SK-N-SH (cell line): ENCODE data around the gene ATPAF2. TPM values are rescaled to one million over a fixed set of nuclear protein-coding genes. Genes with fewer than 3 reads are reported as not detected.

ENCODE experiments used
- CTCF ChIA-PET: fragments of 300-600, 350-600 bp; formaldehyde crosslinking; extraction: SDS; loops from one replicate; lab custom pipeline; 2021; lab: Yijun Ruan, JAX
- POLR2A ChIA-PET: fragments of 350-600 bp; sonication (Branson Sonifier 250); formaldehyde crosslinking; extraction: SDS; loops from one replicate; lab custom pipeline; 2020; ENCODE audit warnings: antibody characterized with exemption, inconsistent platforms; lab: Yijun Ruan, JAX
- DNase-seq: peaks from one replicate; pipeline ENCODE4 v3.0.0; 2012
- H2AFZ ChIP-seq: fragments of 200-600 bp; sonication (generic); 2 replicates; pipeline ENCODE4 v1.8.1; 2016; ENCODE audit warnings: antibody characterized with exemption, mild to moderate bottlenecking, low read depth
- H3F3A ChIP-seq: fragments of 200-600 bp; sonication (generic); replicated peaks from 2 replicates; pipeline ENCODE3; 2016; ENCODE audit warnings: antibody characterized with exemption, mild to moderate bottlenecking; ENCODE audit not compliant: insufficient read depth
- H3K27ac ChIP-seq, 2 experiments: fragments of 200-500 bp in 1 of 2; fragments of 200-600 bp in 1 of 2; sonication (Bioruptor generic) in 1 of 2; sonication (generic), shearing (Covaris generic) in 1 of 2; 2 replicates each; pipeline versions ENCODE4 v1.5.1 to v1.6.1; 2014 to 2016; ENCODE audit warnings: low read depth in 2 of 2, inconsistent platforms in 1 of 2, low read length in 1 of 2, mild to moderate bottlenecking in 1 of 2, mixed read lengths in 1 of 2
- H3K27me3 ChIP-seq: fragments of 200-600 bp; sonication (generic), shearing (Covaris generic); 2 replicates; pipeline ENCODE4 v1.6.1; 2016; ENCODE audit warnings: mixed run types; ENCODE audit not compliant: insufficient read depth
- H3K36me3 ChIP-seq, 2 experiments: fragments of 200-500 bp in 1 of 2; fragments of 200-600 bp in 1 of 2; sonication (Bioruptor generic) in 1 of 2; sonication (generic) in 1 of 2; replicated peaks in 1 of 2; 2 replicates each; pipeline versions ENCODE3 to v1.5.1; 2014 to 2016; ENCODE audit warnings: low read length in 1 of 2, mild to moderate bottlenecking in 1 of 2; ENCODE audit not compliant: insufficient read depth in 2 of 2, control insufficient read depth in 1 of 2
- H3K4me1 ChIP-seq, 2 experiments: fragments of 200-500 bp in 1 of 2; fragments of 200-600 bp in 1 of 2; sonication (Bioruptor generic) in 1 of 2; sonication (generic), shearing (Covaris generic) in 1 of 2; 2 replicates each; pipeline versions ENCODE4 v1.5.1 to v1.6.1; 2014 to 2016; ENCODE audit warnings: low read depth in 1 of 2, low read length in 1 of 2, mixed run types in 1 of 2; ENCODE audit not compliant: insufficient read depth in 2 of 2, control insufficient read depth in 1 of 2
- H3K4me2 ChIP-seq: fragments of 200-600 bp; sonication (generic), shearing (Covaris generic); 2 replicates; pipeline ENCODE4 v1.6.1; 2017; ENCODE audit warnings: mixed run types
- H3K4me3 ChIP-seq, 2 experiments: fragments of 200-500 bp in 1 of 2; fragments of 200-600 bp in 1 of 2; sonication (Bioruptor generic) in 1 of 2; sonication (generic), shearing (Covaris generic) in 1 of 2; 2 replicates each; pipeline versions ENCODE4 v1.5.1 to v1.8.1; 2014 to 2016; ENCODE audit warnings: low read depth in 2 of 2, inconsistent platforms in 1 of 2, low read length in 1 of 2, mild to moderate bottlenecking in 1 of 2, mixed read lengths in 1 of 2, moderate library complexity in 1 of 2
- H3K79me2 ChIP-seq: fragments of 200-600 bp; sonication (generic); 2 replicates; pipeline ENCODE4 v1.8.1; 2017; ENCODE audit warnings: mild to moderate bottlenecking; ENCODE audit not compliant: insufficient read depth
- H3K9ac ChIP-seq: fragments of 200-600 bp; sonication (generic); 2 replicates; pipeline ENCODE4 v1.6.1; 2017; ENCODE audit warnings: mixed run types
- H3K9me2 ChIP-seq: fragments of 200-600 bp; sonication (generic); 2 replicates; pipeline ENCODE4 v1.6.1; 2017; ENCODE audit warnings: mixed run types
- H3K9me3 ChIP-seq: fragments of 200-600 bp; sonication (generic); 2 replicates; pipeline ENCODE4 v1.6.1; 2017; ENCODE audit warnings: mixed run types, mild to moderate bottlenecking, moderate library complexity
- H4K20me1 ChIP-seq: fragments of 200-600 bp; sonication (generic); 2 replicates; pipeline ENCODE4 v1.6.1; 2017; ENCODE audit warnings: mild to moderate bottlenecking, mixed run types; ENCODE audit not compliant: insufficient read depth
- FOSL2 ChIP-seq: IDR thresholded peaks from 2 replicates; pipeline ENCODE4 v1.4.0; 2012; ENCODE audit warnings: low read depth, mild to moderate bottlenecking, moderate library complexity, borderline replicate concordance
- FOXJ3 ChIP-seq: sonication (generic); formaldehyde crosslinking; IDR thresholded peaks from 2 replicates; pipeline ENCODE4 v1.5.1; 2020; ENCODE audit warnings: mild to moderate bottlenecking, missing genetic modification reagents
- FOXM1 ChIP-seq: IDR thresholded peaks from 2 replicates; pipeline ENCODE4 v1.4.0; 2012; ENCODE audit warnings: low read depth, mild to moderate bottlenecking
- GABPA ChIP-seq: IDR thresholded peaks from 2 replicates; pipeline ENCODE4 v1.4.0; 2012; ENCODE audit warnings: low read depth, mild to moderate bottlenecking
- GATA2 ChIP-seq: sonication (generic); formaldehyde crosslinking; IDR thresholded peaks from 2 replicates; pipeline ENCODE4 v1.5.0; 2020; ENCODE audit warnings: mild to moderate bottlenecking, missing genetic modification reagents
- MEF2A ChIP-seq: IDR thresholded peaks from 2 replicates; pipeline ENCODE4 v1.4.0; 2012; ENCODE audit warnings: low read depth, borderline replicate concordance
- NFIC ChIP-seq: IDR thresholded peaks from 2 replicates; pipeline ENCODE4 v1.4.0; 2012; ENCODE audit warnings: borderline replicate concordance
- POLR2AphosphoS5 ChIP-seq: IDR thresholded peaks from 2 replicates; pipeline ENCODE4 v1.6.1; 2012; ENCODE audit warnings: low read depth, low read length
- REST ChIP-seq: IDR thresholded peaks from 2 replicates; pipeline ENCODE4 v1.6.1; 2012; ENCODE audit warnings: mild to moderate bottlenecking, low read depth, low read length, moderate library complexity
- RFX5 ChIP-seq: IDR thresholded peaks from 2 replicates; pipeline ENCODE4 v1.6.1; 2012; ENCODE audit warnings: mild to moderate bottlenecking, improper control_type of control experiment, low read length
- RXRA ChIP-seq: IDR thresholded peaks from 2 replicates; pipeline ENCODE4 v1.4.0; 2012; ENCODE audit warnings: low read depth, mild to moderate bottlenecking, borderline replicate concordance
- TAF1 ChIP-seq: IDR thresholded peaks from 2 replicates; pipeline ENCODE4 v1.6.1; 2012; ENCODE audit warnings: low read depth, mild to moderate bottlenecking, low read length, moderate library complexity, borderline replicate concordance
- TEAD4 ChIP-seq: IDR thresholded peaks from 2 replicates; pipeline ENCODE4 v1.4.0; 2012; ENCODE audit warnings: mild to moderate bottlenecking, borderline replicate concordance; ENCODE audit not compliant: insufficient read depth
- USF2 ChIP-seq: fragments of 150-350 bp; IDR thresholded peaks from 2 replicates; pipeline ENCODE4 v1.6.1; 2017; ENCODE audit warnings: antibody characterized with exemption, low read length, low read depth, borderline replicate concordance
- YY1 ChIP-seq: IDR thresholded peaks from 2 replicates; pipeline ENCODE4 v1.4.0; 2012; ENCODE audit warnings: low read depth, mild to moderate bottlenecking
- ZBTB33 ChIP-seq: IDR thresholded peaks from 2 replicates; pipeline ENCODE4 v1.4.0; 2012; ENCODE audit warnings: low read depth, borderline replicate concordance
- whole genome bisulfite sequencing: methylation state at CpG from one replicate; pipeline ENCODE4 v1.1.6; 2017; ENCODE audit warnings: low lambda C conversion rate; 5-methylcytosine and 5-hydroxymethylcytosine counted together
- polyA plus RNA-seq, 3 experiments: library from polyadenylated mRNA; depleted of rRNA; stranded (reverse); fragments of >200 nt; gene quantifications; 2 replicates each; pipeline ENCODE4 v1.2.3, GENCODE V29; 2012
- TF ChIP-seq, protein P1 (sequence below): fragments of 200-600 bp; sonication (generic); IDR thresholded peaks from 2 replicates; pipeline ENCODE4 v1.6.1; 2017; ENCODE audit warnings: antibody characterized with exemption, mild to moderate bottlenecking, moderate library complexity

Gene ATPAF2
- polyA plus RNA-seq, 1 of the 3 experiments (the other 2 are of a cell fraction): 20.8 TPM

DNA sequence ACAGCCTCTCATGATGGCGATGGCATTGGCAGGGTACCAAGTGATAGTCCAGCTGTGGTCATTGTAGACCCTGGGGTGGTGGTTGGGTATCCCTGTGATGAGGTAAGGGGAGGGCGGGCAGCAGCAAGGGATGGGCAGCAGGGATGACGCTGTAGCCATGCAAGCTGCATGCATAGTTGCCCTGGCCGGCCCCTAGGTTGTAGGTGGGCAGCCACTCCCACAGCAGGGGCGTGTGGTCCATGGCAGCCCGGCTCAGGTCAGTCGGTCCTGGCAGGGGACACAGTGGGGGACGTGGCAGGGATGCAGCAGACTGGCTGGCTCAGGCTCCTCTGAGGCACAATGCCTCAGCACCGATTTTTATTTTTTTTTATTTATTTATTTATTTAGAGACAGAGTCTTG lies 57.6 kb downstream of the ATPAF2 start:
- POLR2A ChIA-PET: no interaction called here
- Histone ChIP-seq H3K4me2 (no peak overlapping the region), H3K9ac (no peak overlapping the region), H3F3A (no peaks in the 10 kb centered on the region), H3K79me2 (no peaks in the 10 kb centered on the region), H4K20me1 (no peaks in the 10 kb centered on the region)
- CTCF ChIA-PET: interaction anchor here (0.6 kb wide), 1 partner anchor 419 kb away, joined by 3 read pairs; no protein-coding TSS in a partner anchor
- DNase-seq: no peak
- TF ChIP-seq TEAD4 (no peak), TAF1 (no peak), NFIC (no peak), RFX5 (no peak), RXRA (no peak), GATA2 (CRISPR knock-in tag) (no peak), FOSL2 (no peak), FOXJ3 (CRISPR knock-in tag) (no peak), YY1 (no peak), ZBTB33 (no peak), GABPA (no peak), POLR2AphosphoS5 (no peak), MEF2A (no peak), FOXM1 (no peak), REST (no peak), USF2 (no peak)
- TF ChIP-seq, protein P1, sequence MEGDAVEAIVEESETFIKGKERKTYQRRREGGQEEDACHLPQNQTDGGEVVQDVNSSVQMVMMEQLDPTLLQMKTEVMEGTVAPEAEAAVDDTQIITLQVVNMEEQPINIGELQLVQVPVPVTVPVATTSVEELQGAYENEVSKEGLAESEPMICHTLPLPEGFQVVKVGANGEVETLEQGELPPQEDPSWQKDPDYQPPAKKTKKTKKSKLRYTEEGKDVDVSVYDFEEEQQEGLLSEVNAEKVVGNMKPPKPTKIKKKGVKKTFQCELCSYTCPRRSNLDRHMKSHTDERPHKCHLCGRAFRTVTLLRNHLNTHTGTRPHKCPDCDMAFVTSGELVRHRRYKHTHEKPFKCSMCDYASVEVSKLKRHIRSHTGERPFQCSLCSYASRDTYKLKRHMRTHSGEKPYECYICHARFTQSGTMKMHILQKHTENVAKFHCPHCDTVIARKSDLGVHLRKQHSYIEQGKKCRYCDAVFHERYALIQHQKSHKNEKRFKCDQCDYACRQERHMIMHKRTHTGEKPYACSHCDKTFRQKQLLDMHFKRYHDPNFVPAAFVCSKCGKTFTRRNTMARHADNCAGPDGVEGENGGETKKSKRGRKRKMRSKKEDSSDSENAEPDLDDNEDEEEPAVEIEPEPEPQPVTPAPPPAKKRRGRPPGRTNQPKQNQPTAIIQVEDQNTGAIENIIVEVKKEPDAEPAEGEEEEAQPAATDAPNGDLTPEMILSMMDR: no peak
- TF ChIP-seq, all 33 proteins: peak for 0
- Histone ChIP-seq H3K36me3 (no peaks in the 10 kb centered on the region), H3K9me3 (no peaks in the 10 kb centered on the region), H3K27me3 (no peaks in the 10 kb centered on the region), H3K9me2 (no peaks in the 10 kb centered on the region), H2AFZ (no peak overlapping the region), H3K4me3 (no peak overlapping the region), H3K4me1 (peaks cover 0 to 4% of the 10 kb centered on the region in 2 experiments; a peak in 1 of 4 replicates), H3K27ac (no peak overlapping the region)
- 69% methylated on average over 4 of the region's 9 CpGs for WGBS
